NB4 (cell line): ENCODE data around the gene MRM1.

Source experiments
- POLR2A ChIP-seq: IDR thresholded peaks from 2 replicates; pipeline ENCODE4 v1.6.1; 2011; ENCODE audit warnings: mild to moderate bottlenecking; ENCODE audit not compliant: insufficient read length; ENCODE audit errors: extremely low read depth
- TF ChIP-seq, protein P1 (sequence below): IDR thresholded peaks from one replicate; pipeline ENCODE4 v1.5.1; 2012; ENCODE audit warnings: low read depth, low read length

DNA sequence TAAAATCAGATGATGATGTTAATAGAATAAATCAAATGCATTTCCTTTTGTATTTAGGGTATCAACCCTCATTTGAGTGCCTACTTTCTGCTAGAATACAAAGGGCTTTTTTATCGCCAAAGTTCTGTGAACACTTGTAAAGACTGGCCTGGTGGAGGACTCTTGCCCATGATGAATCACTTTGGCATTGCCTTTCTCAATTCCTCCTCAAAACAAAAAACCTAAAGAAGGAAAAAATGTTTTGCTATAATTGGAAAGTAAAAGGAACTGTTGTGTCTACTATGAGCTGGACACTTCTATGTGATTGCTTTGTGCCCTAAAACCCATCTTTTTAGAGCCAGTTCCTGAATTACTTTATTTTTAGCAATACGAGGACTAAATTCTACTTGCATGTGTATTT lies 22.7 kb upstream of the MRM1 start:
- no peak for TF ChIP-seq POLR2A
- TF ChIP-seq, protein P1, sequence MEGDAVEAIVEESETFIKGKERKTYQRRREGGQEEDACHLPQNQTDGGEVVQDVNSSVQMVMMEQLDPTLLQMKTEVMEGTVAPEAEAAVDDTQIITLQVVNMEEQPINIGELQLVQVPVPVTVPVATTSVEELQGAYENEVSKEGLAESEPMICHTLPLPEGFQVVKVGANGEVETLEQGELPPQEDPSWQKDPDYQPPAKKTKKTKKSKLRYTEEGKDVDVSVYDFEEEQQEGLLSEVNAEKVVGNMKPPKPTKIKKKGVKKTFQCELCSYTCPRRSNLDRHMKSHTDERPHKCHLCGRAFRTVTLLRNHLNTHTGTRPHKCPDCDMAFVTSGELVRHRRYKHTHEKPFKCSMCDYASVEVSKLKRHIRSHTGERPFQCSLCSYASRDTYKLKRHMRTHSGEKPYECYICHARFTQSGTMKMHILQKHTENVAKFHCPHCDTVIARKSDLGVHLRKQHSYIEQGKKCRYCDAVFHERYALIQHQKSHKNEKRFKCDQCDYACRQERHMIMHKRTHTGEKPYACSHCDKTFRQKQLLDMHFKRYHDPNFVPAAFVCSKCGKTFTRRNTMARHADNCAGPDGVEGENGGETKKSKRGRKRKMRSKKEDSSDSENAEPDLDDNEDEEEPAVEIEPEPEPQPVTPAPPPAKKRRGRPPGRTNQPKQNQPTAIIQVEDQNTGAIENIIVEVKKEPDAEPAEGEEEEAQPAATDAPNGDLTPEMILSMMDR = no peak
